Effector memory CD4-positive, alpha-beta T cell (primary cell): Measurements from ENCODE around the gene GSAP.
"Not testable (repeated sequence)": the region's sequence is repeated elsewhere in the genome, so short reads cannot be mapped to it uniquely, and the experiment has no call there.

ENCODE experiments used
- DNase-seq, 3 donors: peaks; one replicate each; pipeline ENCODE4 v3.0.0-alpha.2; 2020
- H3K27ac ChIP-seq: 2 replicates; pipeline ENCODE4 v1.7.0; 2013; ENCODE audit warnings: mild to moderate bottlenecking, low read length, moderate library complexity; ENCODE audit not compliant: insufficient read depth, poor library complexity, severe bottlenecking
- H3K27me3 ChIP-seq: replicated peaks from 2 replicates; pipeline ENCODE4 v1.7.0; 2013; ENCODE audit warnings: mild to moderate bottlenecking, low read length; ENCODE audit not compliant: insufficient read depth, control insufficient read depth, poor library complexity, severe bottlenecking
- H3K36me3 ChIP-seq: 2 replicates; pipeline ENCODE4 v1.7.0; 2013; ENCODE audit warnings: mild to moderate bottlenecking, low read length, moderate library complexity; ENCODE audit not compliant: control insufficient read depth, insufficient read depth
- H3K4me1 ChIP-seq: 2 replicates; pipeline ENCODE4 v1.7.0; 2013; ENCODE audit warnings: low read length, mild to moderate bottlenecking; ENCODE audit not compliant: control insufficient read depth, insufficient read depth, poor library complexity, severe bottlenecking
- H3K4me3 ChIP-seq: 2 replicates; pipeline ENCODE4 v1.7.0; 2013; ENCODE audit warnings: low read length, low read depth, mild to moderate bottlenecking; ENCODE audit not compliant: insufficient read depth, poor library complexity, severe bottlenecking
- H3K9me3 ChIP-seq: 2 replicates; pipeline ENCODE4 v1.7.0; 2013; ENCODE audit warnings: mild to moderate bottlenecking, low read length, moderate library complexity; ENCODE audit not compliant: control insufficient read depth

Gene GSAP

GRCh38 chr7:77282897-77283296, 133.3 kb downstream of the GSAP start:
- no peak overlapping the region for H3K27ac ChIP-seq
- H3K4me1 ChIP-seq = no peaks in the 10 kb centered on the region
- no peaks in the 10 kb centered on the region for H3K9me3 ChIP-seq
- no peak overlapping the region for H3K4me3 ChIP-seq
- H3K36me3 ChIP-seq = peaks cover 6% of the 10 kb centered on the region
- H3K27me3 ChIP-seq = no peaks in the 10 kb centered on the region
- DNase-seq = no peak

GRCh38 chr7:77281780-77282478, 134.2 kb downstream of the GSAP start:
- no peak overlapping the region for H3K4me3 ChIP-seq
- H3K9me3 ChIP-seq = no peaks in the 10 kb centered on the region
- H3K4me1 ChIP-seq = no peaks in the 10 kb centered on the region
- DNase-seq = no peak
- no peak overlapping the region for H3K27ac ChIP-seq
- no peaks in the 10 kb centered on the region for H3K27me3 ChIP-seq
- H3K36me3 ChIP-seq = no peaks in the 10 kb centered on the region

GRCh38 chr7:77276120-77276519, 140.0 kb downstream of the GSAP start:
- H3K36me3 ChIP-seq = no peaks in the 10 kb centered on the region
- no peak overlapping the region for H3K27ac ChIP-seq
- H3K4me1 ChIP-seq = no peaks in the 10 kb centered on the region
- DNase-seq = no peak
- H3K4me3 ChIP-seq = no peak overlapping the region
- no peaks in the 10 kb centered on the region for H3K9me3 ChIP-seq
- H3K27me3 ChIP-seq = no peaks in the 10 kb centered on the region

- not testable (repeated sequence) for H3K9me3 ChIP-seq, H3K27me3 ChIP-seq, H3K27ac ChIP-seq, H3K4me1 ChIP-seq, H3K4me3 ChIP-seq, H3K36me3 ChIP-seq, DNase-seq
Measured at GRCh38 chr7:77275663-77276062, 140.5 kb downstream of the GSAP start.

GRCh38 chr7:77271766-77272165, 144.4 kb downstream of the GSAP start:
- Histone ChIP-seq H3K36me3 (no peaks in the 10 kb centered on the region), H3K4me1 (no peaks in the 10 kb centered on the region), H3K27ac (no peak overlapping the region), H3K9me3 (no peaks in the 10 kb centered on the region), H3K27me3 (no peaks in the 10 kb centered on the region), H3K4me3 (no peak overlapping the region)
- DNase-seq = no peak

- DNase-seq = no peak
- Histone ChIP-seq H3K9me3 (no peaks in the 10 kb centered on the region), H3K4me3 (no peak overlapping the region), H3K4me1 (no peaks in the 10 kb centered on the region), H3K27ac (no peak overlapping the region), H3K27me3 (no peaks in the 10 kb centered on the region), H3K36me3 (no peaks in the 10 kb centered on the region)
Measured at GRCh38 chr7:77270094-77270480, 146.1 kb downstream of the GSAP start.

- H3K4me1 ChIP-seq = no peaks in the 10 kb centered on the region
- no peak overlapping the region for H3K27ac ChIP-seq
- H3K4me3 ChIP-seq = no peak overlapping the region
- no peak for DNase-seq
- no peaks in the 10 kb centered on the region for H3K9me3 ChIP-seq
- no peaks in the 10 kb centered on the region for H3K36me3 ChIP-seq
- no peaks in the 10 kb centered on the region for H3K27me3 ChIP-seq
Measured at GRCh38 chr7:77269360-77270093, 146.6 kb downstream of the GSAP start.

- no peak for DNase-seq
- Histone ChIP-seq H3K4me1 (no peaks in the 10 kb centered on the region), H3K27ac (no peak overlapping the region), H3K9me3 (no peaks in the 10 kb centered on the region), H3K36me3 (no peaks in the 10 kb centered on the region), H3K27me3 (no peaks in the 10 kb centered on the region), H3K4me3 (no peak overlapping the region)
Measured at GRCh38 chr7:77266291-77266794, 149.8 kb downstream of the GSAP start.

- DNase-seq = no peak
- Histone ChIP-seq H3K27ac (no peak overlapping the region), H3K9me3 (no peaks in the 10 kb centered on the region), H3K27me3 (no peaks in the 10 kb centered on the region), H3K4me1 (no peaks in the 10 kb centered on the region), H3K36me3 (no peaks in the 10 kb centered on the region), H3K4me3 (no peak overlapping the region)
Measured at GRCh38 chr7:77265666-77266065, 150.5 kb downstream of the GSAP start.

- Histone ChIP-seq H3K27me3 (no peaks in the 10 kb centered on the region), H3K27ac (no peak overlapping the region), H3K9me3 (no peaks in the 10 kb centered on the region), H3K4me3 (no peak overlapping the region), H3K4me1 (no peaks in the 10 kb centered on the region), H3K36me3 (no peaks in the 10 kb centered on the region)
- DNase-seq = no peak
Measured at GRCh38 chr7:77262316-77262715, 153.8 kb downstream of the GSAP start.
